ENCODE data around the gene CTIF.

- TF ChIP-seq POLR2A (IDR thresholded peaks at IDR 0.05; ENCODE audit: low read depth, low read length) (no peak), POLR2AphosphoS5 (IDR thresholded peaks at IDR 0.05; ENCODE audit: low read depth, low read length) (no peak), TAF1 (IDR thresholded peaks at IDR 0.05; ENCODE audit: borderline replicate concordance, low read depth, low read length) (no peak)
These were observed 326.0 kb downstream of the CTIF start for GRCh38 chr18:48864876-48865275.
